SJCRH30 (cell line): ENCODE measurements around the gene DDX54. TPM values are rescaled to one million over a fixed set of nuclear protein-coding genes. Genes with fewer than 3 reads are reported as not detected.

ENCODE experiments used
- DNase-seq, 2 experiments: peaks; one replicate each; pipeline ENCODE4 v3.0.0-alpha.2; 2015 to 2020
- H3K27ac ChIP-seq: fragments of 250-450 bp; sonication (Bioruptor Pico); 2 replicates; pipeline ENCODE4 v1.5.1; 2020; ENCODE audit warnings: mild to moderate bottlenecking, moderate library complexity
- H3K27me3 ChIP-seq: fragments of 250-450 bp; sonication (Bioruptor Pico); 2 replicates; pipeline ENCODE4 v1.5.1; 2020; ENCODE audit warnings: mild to moderate bottlenecking, moderate library complexity
- H3K36me3 ChIP-seq: fragments of 250-450 bp; sonication (Bioruptor Pico); 2 replicates; pipeline ENCODE4 v1.5.1; 2020; ENCODE audit warnings: mild to moderate bottlenecking, moderate library complexity
- H3K4me1 ChIP-seq: fragments of 250-450 bp; sonication (Bioruptor Pico); 2 replicates; pipeline ENCODE4 v1.5.1; 2020; ENCODE audit warnings: mild to moderate bottlenecking, moderate library complexity
- H3K4me3 ChIP-seq: fragments of 250-450 bp; sonication (Bioruptor Pico); 2 replicates; pipeline ENCODE4 v1.5.1; 2020; ENCODE audit warnings: mild to moderate bottlenecking, moderate library complexity
- H3K9me3 ChIP-seq: fragments of 250-450 bp; sonication (Bioruptor Pico); replicated peaks from 2 replicates; pipeline ENCODE4 v1.5.1; 2020; ENCODE audit warnings: mild to moderate bottlenecking, moderate library complexity
- total RNA-seq: library from RNA; depleted of rRNA; stranded (reverse); fragments of >200 nt; shearing (Covaris generic); gene quantifications from 2 replicates; pipeline ENCODE4 v1.2.3, GENCODE V29; 2014

The DDX54 gene
- total RNA-seq, 1 experiment from 2014 or later = 47.6 TPM

- DNase-seq = no peak
- Histone ChIP-seq H3K27ac (no peak overlapping the region), H3K4me3 (no peak overlapping the region; the same call in 1 of the 2 replicates), H3K36me3 (peaks cover 7% of the 10 kb centered on the region), H3K4me1 (peaks cover 9% of the 10 kb centered on the region; the same call in 1 of the 2 replicates), H3K27me3 (no peaks in the 10 kb centered on the region), H3K9me3 (no peaks in the 10 kb centered on the region)
Observed at GRCh38 chr12:113186666-113187325, 1.5 kb upstream of the DDX54 start.

GRCh38 chr12:113186033-113186365 lies 721 bp upstream of the DDX54 start:
- peaks cover 4% of the 10 kb centered on the region for H3K36me3 ChIP-seq
- no peaks in the 10 kb centered on the region for H3K27me3 ChIP-seq
- H3K4me1 ChIP-seq = peaks cover 9% of the 10 kb centered on the region; the same call in 1 of the 2 replicates
- no peaks in the 10 kb centered on the region for H3K9me3 ChIP-seq
- no peak for DNase-seq
- peak overlapping the region; percentile 100 for H3K4me3 ChIP-seq
- H3K27ac ChIP-seq = peak overlapping the region; percentile 98

- Histone ChIP-seq H3K4me1 (peaks cover 5% of the 10 kb centered on the region; the same call in 1 of the 2 replicates), H3K27ac (peak overlapping the region; percentile 98), H3K9me3 (no peaks in the 10 kb centered on the region), H3K36me3 (peaks cover 7% of the 10 kb centered on the region), H3K4me3 (peak overlapping the region; percentile 100), H3K27me3 (no peaks in the 10 kb centered on the region)
- peak; percentile 88 to 93 for DNase-seq
Observed at GRCh38 chr12:113184900-113185179, 438 bp downstream of the DDX54 start.

GRCh38 chr12:113184098-113184899 lies 979 bp downstream of the DDX54 start:
- Histone ChIP-seq H3K27me3 (no peaks in the 10 kb centered on the region), H3K36me3 (peaks cover 12% of the 10 kb centered on the region), H3K4me3 (peak overlapping the region; percentile 100), H3K27ac (peak overlapping the region; percentile 98), H3K4me1 (peaks cover 5% of the 10 kb centered on the region; the same call in 1 of the 2 replicates), H3K9me3 (no peaks in the 10 kb centered on the region)
- DNase-seq = no peak

- Histone ChIP-seq H3K27ac (no peak overlapping the region), H3K9me3 (no peaks in the 10 kb centered on the region), H3K27me3 (no peaks in the 10 kb centered on the region), H3K36me3 (peaks cover 20% of the 10 kb centered on the region), H3K4me1 (peaks cover 5% of the 10 kb centered on the region; the same call in 1 of the 2 replicates), H3K4me3 (no peak overlapping the region)
- no peak for DNase-seq
Observed at GRCh38 chr12:113183030-113183589, 2.2 kb downstream of the DDX54 start.

GRCh38 chr12:113181975-113182374 lies 3.3 kb downstream of the DDX54 start:
- no peaks in the 10 kb centered on the region for H3K9me3 ChIP-seq
- peaks cover 29% of the 10 kb centered on the region for H3K36me3 ChIP-seq
- no peak for DNase-seq
- H3K27me3 ChIP-seq = no peaks in the 10 kb centered on the region
- H3K4me3 ChIP-seq = no peak overlapping the region
- H3K4me1 ChIP-seq = peaks cover under 1% of the 10 kb centered on the region; the same call in 1 of the 2 replicates
- no peak overlapping the region for H3K27ac ChIP-seq

GRCh38 chr12:113180333-113180732 lies 4.9 kb downstream of the DDX54 start:
- no peak overlapping the region for H3K27ac ChIP-seq
- H3K9me3 ChIP-seq = no peaks in the 10 kb centered on the region
- no peak overlapping the region for H3K4me3 ChIP-seq
- H3K4me1 ChIP-seq = no peaks in the 10 kb centered on the region
- DNase-seq = no peak
- H3K36me3 ChIP-seq = peaks cover 36% of the 10 kb centered on the region
- no peaks in the 10 kb centered on the region for H3K27me3 ChIP-seq

GRCh38 chr12:113179023-113179422 lies 6.3 kb downstream of the DDX54 start:
- DNase-seq = no peak
- Histone ChIP-seq H3K9me3 (no peaks in the 10 kb centered on the region), H3K4me3 (no peak overlapping the region), H3K4me1 (no peaks in the 10 kb centered on the region), H3K27ac (no peak overlapping the region), H3K36me3 (peaks cover 41% of the 10 kb centered on the region), H3K27me3 (no peaks in the 10 kb centered on the region)

- Histone ChIP-seq H3K4me1 (no peaks in the 10 kb centered on the region), H3K4me3 (no peak overlapping the region), H3K36me3 (peaks cover 61% of the 10 kb centered on the region), H3K9me3 (no peaks in the 10 kb centered on the region), H3K27ac (no peak overlapping the region), H3K27me3 (no peaks in the 10 kb centered on the region)
- peak; percentile 54 to 72 for DNase-seq
Observed at GRCh38 chr12:113174461-113175384, 10.6 kb downstream of the DDX54 start.

- Histone ChIP-seq H3K27me3 (no peaks in the 10 kb centered on the region), H3K9me3 (no peaks in the 10 kb centered on the region), H3K4me1 (no peaks in the 10 kb centered on the region), H3K27ac (no peak overlapping the region), H3K36me3 (peaks cover 62% of the 10 kb centered on the region), H3K4me3 (no peak overlapping the region)
- no peak for DNase-seq
Observed at GRCh38 chr12:113173081-113173698, 12.1 kb downstream of the DDX54 start.

- H3K27ac ChIP-seq = no peak overlapping the region
- H3K4me1 ChIP-seq = no peaks in the 10 kb centered on the region
- H3K4me3 ChIP-seq = no peak overlapping the region
- no peaks in the 10 kb centered on the region for H3K27me3 ChIP-seq
- DNase-seq = no peak
- H3K9me3 ChIP-seq = no peaks in the 10 kb centered on the region
- peaks cover 55% of the 10 kb centered on the region for H3K36me3 ChIP-seq
Observed at GRCh38 chr12:113172185-113172584, 13.1 kb downstream of the DDX54 start.

- no peak overlapping the region for H3K27ac ChIP-seq
- H3K36me3 ChIP-seq = peaks cover 50% of the 10 kb centered on the region
- H3K9me3 ChIP-seq = no peaks in the 10 kb centered on the region
- DNase-seq = no peak
- no peaks in the 10 kb centered on the region for H3K27me3 ChIP-seq
- no peaks in the 10 kb centered on the region for H3K4me1 ChIP-seq
- H3K4me3 ChIP-seq = no peak overlapping the region
Observed at GRCh38 chr12:113171543-113171942, 13.7 kb downstream of the DDX54 start.

- Histone ChIP-seq H3K27ac (no peak overlapping the region), H3K4me1 (no peaks in the 10 kb centered on the region), H3K36me3 (peaks cover 46% of the 10 kb centered on the region), H3K27me3 (no peaks in the 10 kb centered on the region), H3K4me3 (no peak overlapping the region), H3K9me3 (no peaks in the 10 kb centered on the region)
- DNase-seq = no peak
Observed at GRCh38 chr12:113170926-113171325, 14.4 kb downstream of the DDX54 start.

- H3K9me3 ChIP-seq = no peaks in the 10 kb centered on the region
- no peak for DNase-seq
- peaks cover 47% of the 10 kb centered on the region for H3K36me3 ChIP-seq
Observed at GRCh38 chr12:113170457-113170856, 14.8 kb downstream of the DDX54 start.

More at GRCh38 chr12:113170457-113170856, 14.8 kb downstream of the DDX54 start:
- H3K27ac ChIP-seq = no peak overlapping the region
- H3K4me3 ChIP-seq = no peak overlapping the region
- H3K27me3 ChIP-seq = no peaks in the 10 kb centered on the region
- H3K4me1 ChIP-seq = no peaks in the 10 kb centered on the region
